ENCODE measurements around the gene SCYL1. TPM values are rescaled to one million over a fixed set of nuclear protein-coding genes. Genes with fewer than 3 reads are reported as not detected.

Gene SCYL1
- total and polyA plus RNA-seq, 7 donors, result 57.3 to 100 (median 67.1) TPM

DNA sequence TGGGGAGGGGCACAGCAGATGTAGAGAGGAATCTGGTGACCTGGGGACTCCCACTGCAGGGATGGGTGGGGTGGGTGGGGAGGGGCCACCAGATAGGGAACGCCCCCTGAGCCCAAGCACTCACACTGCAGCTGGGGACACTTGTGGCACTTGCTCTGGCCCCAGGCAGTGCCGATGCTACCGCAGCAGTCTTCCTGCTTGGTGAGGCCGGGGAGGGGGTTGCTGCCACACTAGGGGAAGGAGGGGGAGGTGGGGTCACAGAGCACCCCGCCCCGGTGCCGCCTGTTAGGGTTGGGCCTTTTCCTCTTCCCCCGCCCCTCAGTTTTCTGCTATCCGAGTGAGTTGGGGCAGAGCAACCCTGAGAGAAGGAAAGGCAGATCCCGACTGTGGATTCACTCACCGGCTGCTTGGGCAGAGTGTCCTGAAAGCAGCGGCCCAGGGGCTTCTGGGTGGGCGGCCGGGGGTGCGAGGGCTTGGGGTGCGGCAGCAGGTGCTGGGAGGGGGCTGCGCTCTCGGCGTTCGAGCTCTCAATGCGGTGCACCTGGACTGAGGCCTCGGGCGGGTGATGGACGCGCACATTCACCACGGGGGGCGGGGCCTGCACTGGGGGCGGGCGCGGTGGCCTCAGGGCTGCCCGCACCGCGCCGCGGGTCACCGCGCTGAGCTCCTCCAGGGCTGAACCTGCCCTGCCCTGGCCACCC, 28.6 kb downstream of the SCYL1 start:
- TF ChIP-seq POLR2AphosphoS5 (IDR thresholded peaks at IDR 0.05) (no peak), POLR2A (IDR thresholded peaks at IDR 0.05) (no peak), EP300 (IDR thresholded peaks at IDR 0.05) (no peak)
- TF ChIP-seq, protein P1, sequence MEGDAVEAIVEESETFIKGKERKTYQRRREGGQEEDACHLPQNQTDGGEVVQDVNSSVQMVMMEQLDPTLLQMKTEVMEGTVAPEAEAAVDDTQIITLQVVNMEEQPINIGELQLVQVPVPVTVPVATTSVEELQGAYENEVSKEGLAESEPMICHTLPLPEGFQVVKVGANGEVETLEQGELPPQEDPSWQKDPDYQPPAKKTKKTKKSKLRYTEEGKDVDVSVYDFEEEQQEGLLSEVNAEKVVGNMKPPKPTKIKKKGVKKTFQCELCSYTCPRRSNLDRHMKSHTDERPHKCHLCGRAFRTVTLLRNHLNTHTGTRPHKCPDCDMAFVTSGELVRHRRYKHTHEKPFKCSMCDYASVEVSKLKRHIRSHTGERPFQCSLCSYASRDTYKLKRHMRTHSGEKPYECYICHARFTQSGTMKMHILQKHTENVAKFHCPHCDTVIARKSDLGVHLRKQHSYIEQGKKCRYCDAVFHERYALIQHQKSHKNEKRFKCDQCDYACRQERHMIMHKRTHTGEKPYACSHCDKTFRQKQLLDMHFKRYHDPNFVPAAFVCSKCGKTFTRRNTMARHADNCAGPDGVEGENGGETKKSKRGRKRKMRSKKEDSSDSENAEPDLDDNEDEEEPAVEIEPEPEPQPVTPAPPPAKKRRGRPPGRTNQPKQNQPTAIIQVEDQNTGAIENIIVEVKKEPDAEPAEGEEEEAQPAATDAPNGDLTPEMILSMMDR (IDR thresholded peaks at IDR 0.05), result no peak
- peak overlapping the region in 1 of 4 donors; percentile 96 for H3K27ac ChIP-seq
- H3K27me3 ChIP-seq, result no peaks in the 10 kb centered on the region
- no peak overlapping the region for H3K4me3 ChIP-seq
- no peak for DNase-seq
- H3K9me3 ChIP-seq, result no peaks in the 10 kb centered on the region
- H3K36me3 ChIP-seq, result peaks cover 11 to 42% (median 24%) of the 10 kb centered on the region in 4 donors
- H3K4me1 ChIP-seq, result peaks cover 0 to 50% (median 38%) of the 10 kb centered on the region in 4 donors
- WGBS, 2 donors, result 57 to 60% methylated on average over 37 of the region's 37 CpGs
- intact Hi-C loops (cut with DNase I), result no loop called here

DNA sequence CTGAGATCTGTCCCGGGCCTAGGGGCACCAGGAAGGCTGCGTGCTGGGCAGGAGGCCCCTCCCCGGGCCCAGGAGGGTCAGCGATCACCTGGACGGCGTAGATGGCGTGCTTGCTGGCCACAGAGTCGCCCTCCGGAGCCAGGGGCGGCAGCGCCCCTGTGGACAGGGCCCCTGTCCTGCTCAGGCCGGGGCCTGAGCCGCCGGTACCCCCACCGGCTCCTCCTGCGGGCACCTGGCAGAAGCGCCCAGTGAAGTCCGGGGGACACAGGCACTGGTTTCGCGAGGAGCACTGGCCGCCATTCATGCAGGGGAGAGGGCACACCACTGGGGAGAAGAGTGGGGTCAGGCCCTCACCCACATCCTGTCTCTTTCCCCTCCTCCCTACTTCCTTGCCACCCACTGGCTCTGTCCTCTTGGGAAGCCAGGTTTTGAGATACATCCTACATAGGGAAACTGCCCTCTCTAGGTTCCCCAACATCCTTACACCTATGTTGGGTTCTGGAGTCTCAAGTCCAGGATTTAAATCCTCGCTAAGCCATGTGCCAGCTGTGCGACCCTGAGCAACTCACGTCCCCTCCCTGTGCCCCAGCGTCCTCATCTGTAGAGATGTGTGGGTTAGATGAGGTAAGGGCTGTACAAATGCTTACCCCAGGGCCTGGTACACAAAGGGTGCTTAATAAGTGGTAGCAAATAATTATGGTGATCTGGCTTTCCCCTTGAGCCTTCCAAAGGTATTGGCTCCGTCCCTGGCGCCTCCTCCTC, 29.4 kb downstream of the SCYL1 start:
- Histone ChIP-seq H3K9me3 (no peaks in the 10 kb centered on the region), H3K4me1 (peaks cover 0 to 58% (median 45%) of the 10 kb centered on the region in 4 donors), H3K27ac (peak overlapping the region in 2 of 4 donors; percentile 96 to 99), H3K27me3 (no peaks in the 10 kb centered on the region), H3K4me3 (no peak overlapping the region), H3K36me3 (peaks cover 11 to 34% (median 17%) of the 10 kb centered on the region in 4 donors)
- no peak for TF ChIP-seq POLR2AphosphoS5 (IDR thresholded peaks at IDR 0.05)
- TF ChIP-seq, protein P1 (IDR thresholded peaks at IDR 0.05), result no peak
- no peak for TF ChIP-seq EP300 (IDR thresholded peaks at IDR 0.05)
- no peak for TF ChIP-seq POLR2A (IDR thresholded peaks at IDR 0.05)
- DNase-seq, result no peak
- whole genome bisulfite sequencing, 2 donors, result 85 to 88% methylated on average over 27 of the region's 27 CpGs
- intact Hi-C loops (cut with DNase I), result no loop called here

DNA sequence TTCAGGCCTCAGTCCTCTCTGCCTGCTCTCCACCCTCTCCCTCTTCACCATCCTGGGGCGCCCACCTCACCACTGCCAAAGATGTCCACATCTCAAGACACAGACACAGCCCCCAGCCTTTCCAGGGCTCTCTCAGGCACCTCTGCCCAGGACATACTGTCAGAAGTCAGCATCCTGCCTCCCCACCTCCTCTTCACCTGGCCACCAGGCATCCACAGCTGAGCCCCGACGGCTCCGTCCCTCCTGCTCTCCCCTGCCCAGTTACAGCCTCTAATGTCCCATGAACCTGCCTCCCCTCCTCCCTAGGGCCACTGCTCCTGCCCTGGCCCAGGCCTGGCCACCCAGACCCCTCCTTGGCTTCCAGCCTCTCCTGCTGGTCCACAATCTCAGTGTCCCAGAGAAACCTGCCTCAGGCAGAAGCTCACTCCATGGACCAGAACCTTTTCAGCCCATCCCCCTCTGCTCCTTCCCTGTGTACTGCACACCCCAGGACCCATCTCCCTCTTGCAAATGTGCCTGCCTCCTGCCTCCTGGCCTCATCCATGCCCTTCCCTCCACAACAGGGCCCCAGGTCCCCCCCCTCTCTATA, 30.1 kb downstream of the SCYL1 start:
- Histone ChIP-seq H3K4me3 (no peak overlapping the region), H3K4me1 (peaks cover 0 to 65% (median 52%) of the 10 kb centered on the region in 4 donors), H3K27ac (peak overlapping the region; percentile 96 to 99 (median 98)), H3K36me3 (peaks cover 11 to 33% (median 16%) of the 10 kb centered on the region in 4 donors), H3K27me3 (no peaks in the 10 kb centered on the region), H3K9me3 (no peaks in the 10 kb centered on the region)
- TF ChIP-seq POLR2AphosphoS5 (IDR thresholded peaks at IDR 0.05), result no peak
- intact Hi-C loops (cut with DNase I), result no loop called here
- no peak for DNase-seq
- 80 to 86% methylated on average over 4 of the region's 4 CpGs for WGBS, 2 donors

DNA sequence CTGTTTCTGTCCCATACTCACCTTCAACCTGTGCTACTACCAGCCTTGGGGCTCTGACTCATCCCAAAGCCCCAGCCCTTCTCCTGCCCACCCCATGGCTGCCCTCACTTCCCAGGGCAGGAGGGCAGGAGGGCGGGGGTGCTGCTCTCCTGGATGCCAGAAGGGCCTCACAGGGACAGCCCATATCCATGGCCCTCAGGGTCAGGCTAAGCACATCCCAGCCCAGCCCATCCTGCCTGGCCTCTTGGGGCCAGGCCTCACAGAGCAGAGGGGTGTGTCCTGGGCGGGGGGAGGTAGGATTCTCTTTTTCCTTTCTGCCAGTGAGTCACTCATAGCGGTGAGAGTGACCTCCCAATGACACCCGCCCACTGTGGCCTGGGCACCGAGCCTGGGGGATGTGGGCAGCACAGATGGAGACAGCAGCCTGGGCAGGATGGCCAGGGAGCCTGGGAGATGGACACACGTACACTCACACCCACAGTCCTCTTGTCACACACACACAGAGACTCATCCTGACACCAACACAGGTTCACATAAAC, 30.9 kb downstream of the SCYL1 start:
- intact Hi-C loops (cut with DNase I), result loop anchor here (2.0 kb wide), 1 partner anchor 15 kb away; no protein-coding TSS in a partner anchor
- no peaks in the 10 kb centered on the region for H3K9me3 ChIP-seq
- 47 to 61% methylated on average over 6 of the region's 6 CpGs for WGBS, 2 donors
- peaks cover 0 to 73% (median 61%) of the 10 kb centered on the region in 4 donors for H3K4me1 ChIP-seq
- peak overlapping the region; percentile 96 to 99 (median 98) for H3K27ac ChIP-seq
- DNase-seq, result peak; percentile 78
- H3K4me3 ChIP-seq, result no peak overlapping the region
- H3K27me3 ChIP-seq, result no peaks in the 10 kb centered on the region
- TF ChIP-seq POLR2AphosphoS5 (IDR thresholded peaks at IDR 0.05) (no peak), POLR2A (IDR thresholded peaks at IDR 0.05) (no peak), EP300 (IDR thresholded peaks at IDR 0.05) (no peak)
- TF ChIP-seq, protein P1 (IDR thresholded peaks at IDR 0.05), result no peak
- H3K36me3 ChIP-seq, result peaks cover 10 to 32% (median 14%) of the 10 kb centered on the region in 4 donors
